Measurements from ENCODE around the gene CCDC141. TPM values are rescaled to one million over a fixed set of nuclear protein-coding genes. Genes with fewer than 3 reads are reported as not detected.

Gene CCDC141
- total RNA-seq, 1 experiment from 2014 or later = 0.30 TPM

DNA sequence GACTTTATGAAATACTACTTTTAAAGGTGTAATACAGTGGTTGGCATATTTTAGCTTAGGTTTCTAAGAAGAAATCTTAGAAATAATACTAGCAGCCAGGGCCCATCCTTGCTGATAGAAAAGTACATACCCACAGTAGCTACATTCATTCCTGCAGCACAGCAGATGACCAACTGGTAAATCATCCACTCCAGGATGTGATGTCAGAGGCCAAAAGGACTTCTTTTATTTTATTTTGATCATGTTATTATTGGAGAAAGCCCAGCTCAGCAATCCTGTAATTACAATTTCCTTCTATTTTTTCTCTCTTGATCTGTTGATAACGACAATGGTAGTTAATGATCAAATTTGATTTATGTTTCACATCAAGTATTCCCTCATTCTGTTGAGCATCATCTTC lies 224.8 kb downstream of the CCDC141 start (continued):
- TF ChIP-seq FOSL1 (IDR thresholded peaks at IDR 0.05; ENCODE audit: low read depth) = no peak
- TF ChIP-seq, protein P1, sequence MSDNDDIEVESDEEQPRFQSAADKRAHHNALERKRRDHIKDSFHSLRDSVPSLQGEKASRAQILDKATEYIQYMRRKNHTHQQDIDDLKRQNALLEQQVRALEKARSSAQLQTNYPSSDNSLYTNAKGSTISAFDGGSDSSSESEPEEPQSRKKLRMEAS (IDR thresholded peaks at IDR 0.05) = no peak
- no peak for TF ChIP-seq SIN3A (IDR thresholded peaks at IDR 0.05; ENCODE audit: low read depth)

DNA sequence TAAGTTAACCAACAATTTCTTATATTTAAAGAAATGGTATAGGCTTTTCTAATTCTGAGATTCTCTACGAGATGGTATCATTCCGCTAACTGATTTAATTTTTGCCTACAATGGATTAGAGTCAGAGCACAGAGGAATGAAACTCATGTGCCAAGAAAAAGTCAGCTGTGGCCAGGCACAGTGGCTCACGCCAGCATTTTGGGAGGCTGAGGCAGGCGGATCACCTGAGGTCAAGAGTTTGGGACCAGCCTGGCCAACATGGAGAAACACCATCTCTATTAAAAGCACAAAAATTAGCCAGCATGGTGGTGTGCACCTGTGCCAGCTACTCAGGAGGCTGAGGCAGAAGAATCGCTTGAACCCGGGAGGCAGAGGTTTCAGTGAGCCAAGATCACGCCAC lies 225.8 kb downstream of the CCDC141 start:
- no TSS peak for BruUV-seq (replicated peaks)
- CTCF ChIA-PET = no interaction called here

More for the DNA sequence above, 225.8 kb downstream of the CCDC141 start:
- Histone ChIP-seq H3K79me2 (ENCODE audit: insufficient read depth, low read length) (no peaks in the 10 kb centered on the region), H3K4me2 (ENCODE audit: low read length) (no peak overlapping the region), H3K4me1 (ENCODE audit: control insufficient read depth in 1 of 2, insufficient read depth in 2 of 2, low read length in 2 of 2) (no peaks in the 10 kb centered on the region), H2AFZ (ENCODE audit: low read depth, low read length, poor library complexity, severe bottlenecking) (no peak overlapping the region), H3K9me2 (ENCODE audit: insufficient read depth) (no peaks in the 10 kb centered on the region), H3K27ac (ENCODE audit: low read depth, low read length) (no peak overlapping the region), H3K9me3 (ENCODE audit: control insufficient read depth in 1 of 2, insufficient read depth in 1 of 2, low read depth in 1 of 2, low read length in 2 of 2) (no peaks in the 10 kb centered on the region), H3K9ac (ENCODE audit: low read length) (no peak overlapping the region), H4K20me1 (ENCODE audit: insufficient read depth) (no peaks in the 10 kb centered on the region), H3K36me3 (ENCODE audit: control insufficient read depth in 1 of 2, insufficient read depth in 2 of 2, low read length in 2 of 2) (no peaks in the 10 kb centered on the region), H3K4me3 (replicated peaks in 1 of 2; ENCODE audit: low read depth in 1 of 2, low read length in 2 of 2) (no peak overlapping the region), H3K27me3 (ENCODE audit: insufficient read depth, low read length) (no peaks in the 10 kb centered on the region)
- ChIA-PET POLR2A (no interaction called here), RAD21 (ENCODE audit: low non-redundant PET in 1 of 2, low total read pairs in 2 of 2, uncharacterized antibody in 2 of 2, unreplicated experiment in 2 of 2) (interaction anchor here in 1 of 2 experiments (0.7 kb wide), 1 partner anchor 53 kb away, joined by 3 read pairs; no protein-coding TSS in a partner anchor)
- ATAC-seq (no peak), DNase-seq (ENCODE audit: low read depth, low spot score) (no peak)
- intact Hi-C loops (cut with micrococcal nuclease) = no loop called here
- TF ChIP-seq, protein P2, sequence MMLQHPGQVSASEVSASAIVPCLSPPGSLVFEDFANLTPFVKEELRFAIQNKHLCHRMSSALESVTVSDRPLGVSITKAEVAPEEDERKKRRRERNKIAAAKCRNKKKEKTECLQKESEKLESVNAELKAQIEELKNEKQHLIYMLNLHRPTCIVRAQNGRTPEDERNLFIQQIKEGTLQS (IDR thresholded peaks at IDR 0.05) = no peak
- no peak for TF ChIP-seq ZNF274 (IDR thresholded peaks at IDR 0.05; ENCODE audit: low read depth, low read length)
- TF ChIP-seq JUND (IDR thresholded peaks at IDR 0.05) = no peak
- TF ChIP-seq EGR1 (IDR thresholded peaks at IDR 0.05; ENCODE audit: low read depth) = no peak
- no peak for TF ChIP-seq RAD21 (IDR thresholded peaks at IDR 0.05; ENCODE audit: low read depth)
- no peak for TF ChIP-seq EZH2 (IDR thresholded peaks at IDR 0.05)
- TF ChIP-seq, protein P3, sequence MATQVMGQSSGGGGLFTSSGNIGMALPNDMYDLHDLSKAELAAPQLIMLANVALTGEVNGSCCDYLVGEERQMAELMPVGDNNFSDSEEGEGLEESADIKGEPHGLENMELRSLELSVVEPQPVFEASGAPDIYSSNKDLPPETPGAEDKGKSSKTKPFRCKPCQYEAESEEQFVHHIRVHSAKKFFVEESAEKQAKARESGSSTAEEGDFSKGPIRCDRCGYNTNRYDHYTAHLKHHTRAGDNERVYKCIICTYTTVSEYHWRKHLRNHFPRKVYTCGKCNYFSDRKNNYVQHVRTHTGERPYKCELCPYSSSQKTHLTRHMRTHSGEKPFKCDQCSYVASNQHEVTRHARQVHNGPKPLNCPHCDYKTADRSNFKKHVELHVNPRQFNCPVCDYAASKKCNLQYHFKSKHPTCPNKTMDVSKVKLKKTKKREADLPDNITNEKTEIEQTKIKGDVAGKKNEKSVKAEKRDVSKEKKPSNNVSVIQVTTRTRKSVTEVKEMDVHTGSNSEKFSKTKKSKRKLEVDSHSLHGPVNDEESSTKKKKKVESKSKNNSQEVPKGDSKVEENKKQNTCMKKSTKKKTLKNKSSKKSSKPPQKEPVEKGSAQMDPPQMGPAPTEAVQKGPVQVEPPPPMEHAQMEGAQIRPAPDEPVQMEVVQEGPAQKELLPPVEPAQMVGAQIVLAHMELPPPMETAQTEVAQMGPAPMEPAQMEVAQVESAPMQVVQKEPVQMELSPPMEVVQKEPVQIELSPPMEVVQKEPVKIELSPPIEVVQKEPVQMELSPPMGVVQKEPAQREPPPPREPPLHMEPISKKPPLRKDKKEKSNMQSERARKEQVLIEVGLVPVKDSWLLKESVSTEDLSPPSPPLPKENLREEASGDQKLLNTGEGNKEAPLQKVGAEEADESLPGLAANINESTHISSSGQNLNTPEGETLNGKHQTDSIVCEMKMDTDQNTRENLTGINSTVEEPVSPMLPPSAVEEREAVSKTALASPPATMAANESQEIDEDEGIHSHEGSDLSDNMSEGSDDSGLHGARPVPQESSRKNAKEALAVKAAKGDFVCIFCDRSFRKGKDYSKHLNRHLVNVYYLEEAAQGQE (IDR thresholded peaks at IDR 0.05; ENCODE audit: low read depth) = no peak
- TF ChIP-seq YY1 (IDR thresholded peaks at IDR 0.05; ENCODE audit: extremely low read depth, insufficient replicate concordance, low read depth, low read length) = no peak
- TF ChIP-seq, protein P1 (IDR thresholded peaks at IDR 0.05) = no peak
- TF ChIP-seq, protein P4, sequence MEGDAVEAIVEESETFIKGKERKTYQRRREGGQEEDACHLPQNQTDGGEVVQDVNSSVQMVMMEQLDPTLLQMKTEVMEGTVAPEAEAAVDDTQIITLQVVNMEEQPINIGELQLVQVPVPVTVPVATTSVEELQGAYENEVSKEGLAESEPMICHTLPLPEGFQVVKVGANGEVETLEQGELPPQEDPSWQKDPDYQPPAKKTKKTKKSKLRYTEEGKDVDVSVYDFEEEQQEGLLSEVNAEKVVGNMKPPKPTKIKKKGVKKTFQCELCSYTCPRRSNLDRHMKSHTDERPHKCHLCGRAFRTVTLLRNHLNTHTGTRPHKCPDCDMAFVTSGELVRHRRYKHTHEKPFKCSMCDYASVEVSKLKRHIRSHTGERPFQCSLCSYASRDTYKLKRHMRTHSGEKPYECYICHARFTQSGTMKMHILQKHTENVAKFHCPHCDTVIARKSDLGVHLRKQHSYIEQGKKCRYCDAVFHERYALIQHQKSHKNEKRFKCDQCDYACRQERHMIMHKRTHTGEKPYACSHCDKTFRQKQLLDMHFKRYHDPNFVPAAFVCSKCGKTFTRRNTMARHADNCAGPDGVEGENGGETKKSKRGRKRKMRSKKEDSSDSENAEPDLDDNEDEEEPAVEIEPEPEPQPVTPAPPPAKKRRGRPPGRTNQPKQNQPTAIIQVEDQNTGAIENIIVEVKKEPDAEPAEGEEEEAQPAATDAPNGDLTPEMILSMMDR (IDR thresholded peaks at IDR 0.05 in 2 of 3, conservative IDR thresholded peaks at IDR 0.05 in 1 of 3; ENCODE audit: borderline replicate concordance in 1 of 3, insufficient read depth in 1 of 3, low read depth in 2 of 3, low read length in 2 of 3) = no peak
- TF ChIP-seq SP1 (IDR thresholded peaks at IDR 0.05; ENCODE audit: low read depth) = no peak
- TF ChIP-seq SRF (IDR thresholded peaks at IDR 0.05; ENCODE audit: low read depth) = no peak
- TF ChIP-seq FOSL1 (IDR thresholded peaks at IDR 0.05; ENCODE audit: low read depth) = no peak
- TF ChIP-seq POLR2A (IDR thresholded peaks at IDR 0.05; ENCODE audit: borderline replicate concordance, extremely low read depth, insufficient read depth, insufficient read length) = no peak
- TF ChIP-seq EZH2phosphoT487 (IDR thresholded peaks at IDR 0.05; ENCODE audit: borderline replicate concordance) = no peak
- no peak for TF ChIP-seq TCF7L2 (IDR thresholded peaks at IDR 0.05; ENCODE audit: borderline replicate concordance, extremely low read depth, insufficient read depth, insufficient read length)
- TF ChIP-seq CEBPB (IDR thresholded peaks at IDR 0.05; ENCODE audit: low read depth) = no peak
- no peak for TF ChIP-seq CBX3 (IDR thresholded peaks at IDR 0.05; ENCODE audit: low read depth)
- TF ChIP-seq ZFX (IDR thresholded peaks at IDR 0.05) = no peak

All from HCT116 (cell line).